SH-SY5Y (cell line): ENCODE data around the gene RAP1GDS1.

ENCODE experiments used
- GATA2 ChIP-seq: IDR thresholded peaks from 2 replicates; pipeline ENCODE4 v1.6.1; 2011; ENCODE audit warnings: mild to moderate bottlenecking, low read depth, low read length
- GATA3 ChIP-seq: IDR thresholded peaks from 2 replicates; pipeline ENCODE4 v1.6.1; 2011; ENCODE audit warnings: low read depth, mild to moderate bottlenecking, low read length, moderate library complexity

DNA sequence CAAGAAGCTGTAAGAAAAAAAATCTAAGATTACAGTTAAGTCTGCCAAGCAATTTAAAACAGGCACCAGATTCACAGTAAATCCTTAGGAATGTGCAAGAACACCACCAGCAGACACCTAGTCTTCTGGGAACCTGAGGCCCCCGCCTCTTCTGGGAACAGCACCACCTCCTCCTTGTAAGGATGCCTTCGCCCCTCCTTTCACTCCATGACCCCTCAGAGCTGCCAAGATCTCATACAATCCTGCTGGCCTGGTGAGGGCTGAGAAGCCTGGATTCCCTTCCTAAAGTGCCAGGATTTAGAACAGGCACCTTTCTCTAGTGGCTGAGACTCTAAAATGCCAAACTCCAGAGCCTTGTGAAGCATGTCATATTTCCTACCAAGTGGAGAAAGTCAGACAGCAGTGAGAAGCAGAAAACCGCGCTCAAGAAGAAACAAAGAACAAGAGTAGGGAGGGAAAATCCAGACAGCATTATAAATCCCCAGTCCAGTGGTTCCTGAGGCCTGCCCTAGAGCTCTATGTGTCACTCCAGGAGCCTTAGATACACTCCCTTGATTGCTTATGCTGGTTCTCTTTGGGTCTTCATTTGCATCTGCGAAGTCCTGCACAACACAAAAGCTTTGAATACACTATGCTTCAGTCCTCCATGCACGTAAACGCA, 230.8 kb downstream of the RAP1GDS1 start:
- TF ChIP-seq GATA2 (no peak), GATA3 (no peak)
